Measurements from ENCODE around the gene SGMS1.

SGMS1 gene

GRCh38 chr10:50520115-50520514, 103.6 kb downstream of the SGMS1 start:
- H3K27ac ChIP-seq, result no peak overlapping the region
- TF ChIP-seq ZFX (IDR thresholded peaks at IDR 0.05; ENCODE audit: borderline replicate concordance), result no peak
- no peak for TF ChIP-seq CTCF (IDR thresholded peaks at IDR 0.05)

GRCh38 chr10:50517626-50518025, 106.1 kb downstream of the SGMS1 start:
- H3K27ac ChIP-seq, result no peak overlapping the region
- no peak for TF ChIP-seq ZFX (IDR thresholded peaks at IDR 0.05; ENCODE audit: borderline replicate concordance)
- no peak for TF ChIP-seq CTCF (IDR thresholded peaks at IDR 0.05)

GRCh38 chr10:50516171-50516570, 107.6 kb downstream of the SGMS1 start:
- H3K27ac ChIP-seq, result no peak overlapping the region
- no peak for TF ChIP-seq ZFX (IDR thresholded peaks at IDR 0.05; ENCODE audit: borderline replicate concordance)
- TF ChIP-seq CTCF (IDR thresholded peaks at IDR 0.05), result no peak

GRCh38 chr10:50515420-50515819, 108.3 kb downstream of the SGMS1 start:
- TF ChIP-seq CTCF (IDR thresholded peaks at IDR 0.05), result no peak
- TF ChIP-seq ZFX (IDR thresholded peaks at IDR 0.05; ENCODE audit: borderline replicate concordance), result no peak
- no peak overlapping the region for H3K27ac ChIP-seq

- no peak overlapping the region for H3K27ac ChIP-seq
Observed at GRCh38 chr10:50514995-50515394, 108.8 kb downstream of the SGMS1 start.

GRCh38 chr10:50513956-50514355, 109.8 kb downstream of the SGMS1 start:
- no peak overlapping the region for H3K27ac ChIP-seq
- TF ChIP-seq ZFX (IDR thresholded peaks at IDR 0.05; ENCODE audit: borderline replicate concordance), result no peak
- TF ChIP-seq CTCF (IDR thresholded peaks at IDR 0.05), result no peak

More at GRCh38 chr10:50514995-50515394, 108.8 kb downstream of the SGMS1 start:
- TF ChIP-seq CTCF (IDR thresholded peaks at IDR 0.05), result no peak
- TF ChIP-seq ZFX (IDR thresholded peaks at IDR 0.05; ENCODE audit: borderline replicate concordance), result no peak

- TF ChIP-seq ZFX (IDR thresholded peaks at IDR 0.05; ENCODE audit: borderline replicate concordance) (no peak), CTCF (IDR thresholded peaks at IDR 0.05) (no peak)
- no peak overlapping the region for H3K27ac ChIP-seq
Observed at GRCh38 chr10:50512743-50513416, 110.9 kb downstream of the SGMS1 start.
